Ascending aorta (tissue), 2 donors: ENCODE results near the gene FGF12. TPM values are rescaled to one million over a fixed set of nuclear protein-coding genes. Genes with fewer than 3 reads are reported as not detected.

Experiments used
- DNase-seq, 2 donors: peaks; one replicate each; pipeline ENCODE4 v3.0.0-alpha.2; 2019; ENCODE audit warnings: low spot score in 2 of 2
- H3K27ac ChIP-seq, 2 donors: fragments of 200-600 bp; sonication (generic); one replicate each; pipeline ENCODE4 v1.5.1; 2016 to 2017; ENCODE audit warnings: mild to moderate bottlenecking in 1 of 2
- H3K27me3 ChIP-seq: fragments of 200-600 bp; sonication (generic); one replicate; pipeline ENCODE4 v1.5.1; 2017
- H3K36me3 ChIP-seq, 2 donors: fragments of 200-600 bp; sonication (generic); one replicate each; pipeline ENCODE4 v1.5.1; 2016
- H3K4me1 ChIP-seq, 2 donors: fragments of 200-600 bp; sonication (generic); one replicate each; pipeline ENCODE4 v1.5.1; 2016 to 2017; ENCODE audit warnings: mild to moderate bottlenecking in 1 of 2
- H3K4me3 ChIP-seq, 2 donors: fragments of 200-600 bp; sonication (generic); one replicate each; pipeline ENCODE4 v1.5.1; 2016 to 2017; ENCODE audit warnings: mild to moderate bottlenecking in 1 of 2
- H3K9me3 ChIP-seq, 2 donors: fragments of 200-600 bp; sonication (generic); one replicate each; pipeline ENCODE4 v1.5.1; 2016
- CTCF ChIP-seq, 3 experiments: fragments of 200-600 bp in 2 of 3; fragments of 450-650 bp in 1 of 3; sonication (generic) in 2 of 3; IDR thresholded peaks; one replicate each; pipeline ENCODE4 v1.5.1; 2016 to 2019; ENCODE audit warnings: antibody characterized with exemption in 3 of 3, mild to moderate bottlenecking in 1 of 3, moderate library complexity in 1 of 3
- intact Hi-C: fragments of 100-400 bp; cut with DNase I; formaldehyde crosslinking; loops from one replicate; pipeline ENCODE4 v1.15.1; 2023
- total RNA-seq: library from RNA; depleted of rRNA; stranded (reverse); fragments of >200 nt; gene quantifications from one replicate; pipeline ENCODE4 v1.1.0, GENCODE V29; 2016

The FGF12 gene
- total RNA-seq, 1 donor from 2014 or later = 0.43 TPM

GRCh38 chr3:192608726-192609600 lies 118.4 kb downstream of the FGF12 start:
- H3K36me3 ChIP-seq = no peaks in the 10 kb centered on the region
- no peak overlapping the region for H3K4me3 ChIP-seq
- no peaks in the 10 kb centered on the region for H3K9me3 ChIP-seq
- intact Hi-C loops = no loop called here
- no peak for DNase-seq
- no peaks in the 10 kb centered on the region for H3K4me1 ChIP-seq
- no peak for TF ChIP-seq CTCF (IDR thresholded peaks at IDR 0.05)
- H3K27me3 ChIP-seq = no peaks in the 10 kb centered on the region
- H3K27ac ChIP-seq = no peak overlapping the region

- H3K27me3 ChIP-seq = no peaks in the 10 kb centered on the region
- no peak for DNase-seq
- no peak overlapping the region for H3K4me3 ChIP-seq
- TF ChIP-seq CTCF (IDR thresholded peaks at IDR 0.05) = no peak
- no peak overlapping the region for H3K27ac ChIP-seq
- intact Hi-C loops = no loop called here
- no peaks in the 10 kb centered on the region for H3K4me1 ChIP-seq
- no peaks in the 10 kb centered on the region for H3K9me3 ChIP-seq
- H3K36me3 ChIP-seq = no peaks in the 10 kb centered on the region
Measured at GRCh38 chr3:192607798-192608197, 119.5 kb downstream of the FGF12 start.

GRCh38 chr3:192597913-192598312 lies 129.4 kb downstream of the FGF12 start:
- TF ChIP-seq CTCF (IDR thresholded peaks at IDR 0.05) = no peak
- DNase-seq = no peak

GRCh38 chr3:192597506-192597905 lies 129.8 kb downstream of the FGF12 start:
- H3K27ac ChIP-seq = no peak overlapping the region
- no peaks in the 10 kb centered on the region for H3K36me3 ChIP-seq
- no peaks in the 10 kb centered on the region for H3K27me3 ChIP-seq
- no peak overlapping the region for H3K4me3 ChIP-seq
- no peak for DNase-seq
- no peaks in the 10 kb centered on the region for H3K9me3 ChIP-seq
- H3K4me1 ChIP-seq = no peaks in the 10 kb centered on the region
- TF ChIP-seq CTCF (IDR thresholded peaks at IDR 0.05) = no peak
- intact Hi-C loops = no loop called here

More at GRCh38 chr3:192597913-192598312, 129.4 kb downstream of the FGF12 start:
- H3K9me3 ChIP-seq = no peaks in the 10 kb centered on the region
- H3K36me3 ChIP-seq = no peaks in the 10 kb centered on the region
- no peaks in the 10 kb centered on the region for H3K27me3 ChIP-seq
- H3K4me3 ChIP-seq = no peak overlapping the region
- H3K4me1 ChIP-seq = no peaks in the 10 kb centered on the region
- intact Hi-C loops = no loop called here
- no peak overlapping the region for H3K27ac ChIP-seq

- intact Hi-C loops = no loop called here
- no peak for TF ChIP-seq CTCF (IDR thresholded peaks at IDR 0.05)
- Histone ChIP-seq H3K27me3 (no peaks in the 10 kb centered on the region), H3K27ac (no peak overlapping the region), H3K4me1 (no peaks in the 10 kb centered on the region), H3K36me3 (no peaks in the 10 kb centered on the region), H3K4me3 (no peak overlapping the region), H3K9me3 (no peaks in the 10 kb centered on the region)
- DNase-seq = no peak
Measured at GRCh38 chr3:192578729-192579128, 148.6 kb downstream of the FGF12 start.
